Suppressor macrophage treated with lipopolysaccharide for 1 hour (primary cell): ENCODE results near the gene PISD.
"Not testable (repeated sequence)": the region's sequence is repeated elsewhere in the genome, so short reads cannot be mapped to it uniquely, and the experiment has no call there.

ENCODE experiments used
- DNase-seq, 3 donors: peaks; one replicate each; pipeline ENCODE4 v3.0.0-alpha.2; 2020 to 2022

PISD gene

GRCh38 chr22:31661851-31662667 lies at the start of gene PISD:
Gene PISD (minus strand): TSS chr22:31662215. CDS start chr22:31662208, 7 bp downstream.
- DNase-seq: peak; percentile 98

GRCh38 chr22:31711226-31711625 lies 49.2 kb upstream of the PISD start:
- DNase-seq: peak; percentile 44 to 60 (median 52)

- no peak for DNase-seq
Observed at GRCh38 chr22:31707519-31707918, 45.5 kb upstream of the PISD start.

GRCh38 chr22:31695423-31695822 lies 33.4 kb upstream of the PISD start:
- no peak for DNase-seq

GRCh38 chr22:31694046-31694445 lies 32.0 kb upstream of the PISD start:
- DNase-seq: not testable (repeated sequence)

GRCh38 chr22:31692186-31692886 lies 30.3 kb upstream of the PISD start:
- peak; percentile 18 to 57 (median 55) for DNase-seq

- DNase-seq: no peak
Observed at GRCh38 chr22:31691408-31691807, 29.4 kb upstream of the PISD start.

GRCh38 chr22:31683181-31684105 lies 21.4 kb upstream of the PISD start:
- no peak for DNase-seq

- DNase-seq: no peak
Observed at GRCh38 chr22:31682751-31683150, 20.7 kb upstream of the PISD start.

- DNase-seq: no peak
Observed at GRCh38 chr22:31681349-31682345, 19.6 kb upstream of the PISD start.

- DNase-seq: peak; percentile 56 to 77 (median 73)
Observed at GRCh38 chr22:31680861-31681341, 18.9 kb upstream of the PISD start.

GRCh38 chr22:31678748-31679147 lies 16.7 kb upstream of the PISD start:
- no peak for DNase-seq

- DNase-seq: peak; percentile 94 to 96 (median 95)
Observed at GRCh38 chr22:31676700-31677099, 14.7 kb upstream of the PISD start.

GRCh38 chr22:31674219-31674618 lies 12.2 kb upstream of the PISD start:
- DNase-seq: peak; percentile 76 to 88 (median 87)

- DNase-seq: not testable (repeated sequence)
Observed at GRCh38 chr22:31668849-31669248, 6.8 kb upstream of the PISD start.

GRCh38 chr22:31662668-31663037 lies 638 bp upstream of the PISD start:
- no peak for DNase-seq

GRCh38 chr22:31660860-31661341 lies 1.1 kb downstream of the PISD start:
- peak in 2 of 3 donors; percentile 18 to 42 for DNase-seq

GRCh38 chr22:31659246-31659645 lies 2.8 kb downstream of the PISD start:
- no peak for DNase-seq

GRCh38 chr22:31654408-31654807 lies 7.6 kb downstream of the PISD start:
- no peak for DNase-seq

- no peak for DNase-seq
Observed at GRCh38 chr22:31653944-31654343, 8.1 kb downstream of the PISD start.
